Endodermal cell (in vitro differentiated cells): ENCODE measurements around the gene CD52. TPM values are rescaled to one million over a fixed set of nuclear protein-coding genes. Genes with fewer than 3 reads are reported as not detected.

Experiments
- DNase-seq: peaks from one replicate; pipeline ENCODE4 v3.0.0-alpha.2; 2017
- H3K27ac ChIP-seq: 2 replicates; pipeline ENCODE4 v1.5.1; 2013; ENCODE audit warnings: mild to moderate bottlenecking, low read depth, low read length, moderate library complexity
- H3K27me3 ChIP-seq: 2 replicates; pipeline ENCODE4 v1.6.1; 2013; ENCODE audit warnings: mild to moderate bottlenecking, low read length, moderate library complexity; ENCODE audit not compliant: insufficient read depth, control insufficient read depth, poor library complexity, severe bottlenecking
- H3K36me3 ChIP-seq: 2 replicates; pipeline ENCODE4 v1.7.0; 2013; ENCODE audit warnings: mild to moderate bottlenecking, low read length, moderate library complexity; ENCODE audit not compliant: control insufficient read depth, insufficient read depth
- H3K4me1 ChIP-seq: one replicate; pipeline ENCODE4 v1.7.0; 2013; ENCODE audit warnings: low read length; ENCODE audit not compliant: control insufficient read depth, insufficient read depth
- H3K4me3 ChIP-seq: 2 replicates; pipeline ENCODE4 v1.5.1; 2013; ENCODE audit warnings: mild to moderate bottlenecking, low read length, moderate library complexity
- H3K9ac ChIP-seq: 2 replicates; pipeline ENCODE4 v1.6.1; 2013; ENCODE audit warnings: mild to moderate bottlenecking, low read length, moderate library complexity; ENCODE audit not compliant: poor library complexity, severe bottlenecking; ENCODE audit errors: extremely low read depth
- H3K9me3 ChIP-seq: 2 replicates; pipeline ENCODE4 v1.6.1; 2013; ENCODE audit warnings: mild to moderate bottlenecking, low read length, moderate library complexity; ENCODE audit not compliant: control insufficient read depth
- H3K27ac Mint-ChIP-seq: 2 replicates; pipeline ENCODE4 v1.8.0; 2020; ENCODE audit warnings: mixed read lengths
- H3K27me3 Mint-ChIP-seq: 2 replicates; pipeline ENCODE4 v1.8.0; 2021; ENCODE audit warnings: mild to moderate bottlenecking, mixed read lengths; ENCODE audit not compliant: insufficient read depth
- H3K36me3 Mint-ChIP-seq: 2 replicates; pipeline ENCODE4 v1.8.0; 2020; ENCODE audit warnings: low read depth, mixed read lengths
- H3K4me1 Mint-ChIP-seq: 2 replicates; pipeline ENCODE4 v1.8.0; 2020; ENCODE audit warnings: mixed read lengths
- H3K4me3 Mint-ChIP-seq: 2 replicates; pipeline ENCODE4 v1.8.0; 2020; ENCODE audit warnings: mild to moderate bottlenecking, moderate library complexity, mixed read lengths
- H3K9me3 Mint-ChIP-seq: 2 replicates; pipeline ENCODE4 v1.8.0; 2020; ENCODE audit warnings: mild to moderate bottlenecking, mixed read lengths
- WGBS, 2 experiments: methylation state at CpG; one replicate each; pipeline versions ENCODE4 v1.1.5 to v1.1.7; 2013; ENCODE audit warnings: missing lambda C conversion rate in 2 of 2, mixed read lengths in 1 of 2; ENCODE audit not compliant: insufficient coverage in 1 of 2, insufficient read length in 1 of 2; 5-methylcytosine and 5-hydroxymethylcytosine counted together
- total RNA-seq, 2 donors: library from RNA; stranded (reverse); fragmentation: NEBNext Ultra II Directional in 1 of 2; extraction: Animal tissue kit (Norgen Biotek cat#: 25700) in 1 of 2; gene quantifications; 2 replicates in 1 of 2; 3 replicates in 1 of 2; pipeline ENCODE4 v1.2.1, GENCODE V29; 2021
- TF ChIP-seq, protein P1 (sequence below): fragments of 200-600 bp; sonication (generic); conservative IDR thresholded peaks from 2 replicates; pipeline ENCODE4 v1.5.0; 2021; ENCODE audit warnings: antibody characterized with exemption, mild to moderate bottlenecking

Gene CD52
- total RNA-seq, 2 donors from 2014 or later: 3.7 to 4.4 TPM

DNA sequence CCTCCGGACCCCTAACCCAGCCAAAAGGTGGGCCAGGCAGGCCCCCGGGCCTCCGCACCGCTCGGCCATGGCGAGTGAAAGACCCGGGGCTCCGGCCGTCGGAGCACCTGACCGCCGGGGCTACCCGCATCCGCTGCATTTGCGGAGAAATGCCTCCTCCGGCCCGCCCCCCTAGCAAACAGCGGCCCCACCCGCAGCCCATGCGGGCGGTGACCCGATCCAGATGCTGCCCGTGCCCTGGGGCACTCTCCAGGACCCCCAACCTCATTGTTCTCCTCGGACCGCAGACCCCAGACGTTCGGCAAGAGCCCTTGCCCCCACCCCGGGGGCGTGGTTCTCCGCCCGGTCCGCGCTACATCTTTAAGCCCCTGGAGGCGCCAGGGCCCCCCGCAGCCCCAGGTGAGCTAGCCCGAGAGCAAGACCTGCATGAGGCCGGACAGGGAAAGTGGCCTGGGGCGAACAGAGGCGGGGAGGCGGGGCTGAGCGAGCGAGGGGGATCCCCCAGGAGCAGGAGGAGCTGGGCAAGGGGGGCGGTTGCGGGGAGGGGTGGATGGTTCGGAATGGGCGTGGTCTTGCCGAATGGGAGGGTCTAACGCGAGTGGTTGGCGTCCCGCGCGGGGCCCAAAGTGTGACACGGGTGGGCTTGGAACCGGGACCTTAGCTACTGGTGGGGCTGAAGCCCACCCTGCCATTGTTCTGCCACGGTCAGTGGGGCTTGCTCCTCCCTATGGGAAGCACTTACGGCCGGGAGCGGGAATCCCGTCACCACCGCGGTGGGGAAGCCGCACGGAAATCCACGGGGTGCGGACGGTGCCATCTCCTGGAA is 42.4 kb downstream of the CD52 start:
- no peaks in the 10 kb centered on the region for H3K9me3 ChIP-seq
- peaks cover 73% of the 10 kb centered on the region for H3K27me3 Mint-ChIP-seq
- H3K4me1 Mint-ChIP-seq: peaks cover 17% of the 10 kb centered on the region
- H3K27me3 ChIP-seq: peaks cover 44% of the 10 kb centered on the region
- no peaks in the 10 kb centered on the region for H3K36me3 ChIP-seq
- H3K4me1 ChIP-seq: peaks cover 4% of the 10 kb centered on the region
- no peak overlapping the region for H3K9ac ChIP-seq
- peak overlapping the region; percentile 67 for H3K4me3 ChIP-seq
- H3K36me3 Mint-ChIP-seq: no peaks in the 10 kb centered on the region
- WGBS, 2 experiments: 15 to 18% methylated on average over 29 to 67 of the region's 67 CpGs
- TF ChIP-seq, protein P1, sequence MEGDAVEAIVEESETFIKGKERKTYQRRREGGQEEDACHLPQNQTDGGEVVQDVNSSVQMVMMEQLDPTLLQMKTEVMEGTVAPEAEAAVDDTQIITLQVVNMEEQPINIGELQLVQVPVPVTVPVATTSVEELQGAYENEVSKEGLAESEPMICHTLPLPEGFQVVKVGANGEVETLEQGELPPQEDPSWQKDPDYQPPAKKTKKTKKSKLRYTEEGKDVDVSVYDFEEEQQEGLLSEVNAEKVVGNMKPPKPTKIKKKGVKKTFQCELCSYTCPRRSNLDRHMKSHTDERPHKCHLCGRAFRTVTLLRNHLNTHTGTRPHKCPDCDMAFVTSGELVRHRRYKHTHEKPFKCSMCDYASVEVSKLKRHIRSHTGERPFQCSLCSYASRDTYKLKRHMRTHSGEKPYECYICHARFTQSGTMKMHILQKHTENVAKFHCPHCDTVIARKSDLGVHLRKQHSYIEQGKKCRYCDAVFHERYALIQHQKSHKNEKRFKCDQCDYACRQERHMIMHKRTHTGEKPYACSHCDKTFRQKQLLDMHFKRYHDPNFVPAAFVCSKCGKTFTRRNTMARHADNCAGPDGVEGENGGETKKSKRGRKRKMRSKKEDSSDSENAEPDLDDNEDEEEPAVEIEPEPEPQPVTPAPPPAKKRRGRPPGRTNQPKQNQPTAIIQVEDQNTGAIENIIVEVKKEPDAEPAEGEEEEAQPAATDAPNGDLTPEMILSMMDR: no peak
- peak overlapping the region; percentile 62 for H3K4me3 Mint-ChIP-seq
- no peak overlapping the region for H3K27ac ChIP-seq
- no peaks in the 10 kb centered on the region for H3K9me3 Mint-ChIP-seq
- no peak overlapping the region for H3K27ac Mint-ChIP-seq
- peak; percentile 88 for DNase-seq

DNA sequence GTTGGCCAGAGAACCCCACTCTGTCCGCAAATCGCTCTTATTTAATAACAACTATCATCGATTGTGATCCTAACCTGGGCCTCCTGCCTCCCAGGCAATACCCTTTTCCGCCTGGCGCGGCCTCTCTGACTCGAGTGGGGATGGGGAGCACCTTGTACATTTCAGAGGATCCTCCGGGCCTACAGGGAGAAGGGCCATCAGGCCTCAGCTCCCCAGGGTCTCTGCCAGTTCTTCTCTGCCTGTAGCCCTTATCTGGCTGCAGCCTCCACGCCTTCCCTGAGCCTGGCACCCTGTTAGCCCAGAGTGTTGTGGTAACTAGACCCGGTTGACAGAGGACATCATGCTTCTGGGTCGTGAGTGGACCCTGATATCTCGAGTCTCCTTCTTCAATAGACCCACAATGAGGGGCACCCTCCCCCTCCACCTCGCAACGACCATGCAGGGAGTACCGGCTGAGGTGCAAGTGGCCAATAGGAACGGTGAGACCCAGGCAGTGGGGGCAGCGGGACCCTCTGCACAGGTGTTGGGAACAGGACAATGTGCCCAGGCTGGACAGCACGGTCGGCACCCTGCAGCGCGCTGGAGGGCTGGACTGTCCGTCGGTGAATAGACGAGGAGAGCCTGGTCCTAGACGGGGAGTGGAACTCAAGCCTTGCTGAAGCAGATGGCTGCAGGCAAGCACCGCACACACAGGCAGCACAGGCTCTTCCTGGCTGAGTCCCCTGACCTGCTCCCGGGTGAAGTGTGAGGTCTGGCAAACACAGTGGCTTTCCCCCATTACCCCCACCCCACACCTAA is 43.2 kb downstream of the CD52 start:
- no peaks in the 10 kb centered on the region for H3K36me3 ChIP-seq
- H3K9me3 ChIP-seq: no peaks in the 10 kb centered on the region
- H3K27ac ChIP-seq: no peak overlapping the region
- peak overlapping the region; percentile 62 for H3K4me3 Mint-ChIP-seq
- H3K4me1 Mint-ChIP-seq: peaks cover 17% of the 10 kb centered on the region
- H3K27me3 Mint-ChIP-seq: peaks cover 76% of the 10 kb centered on the region
- no peaks in the 10 kb centered on the region for H3K9me3 Mint-ChIP-seq
- peaks cover 4% of the 10 kb centered on the region for H3K4me1 ChIP-seq
- 83 to 84% methylated on average over 24 to 27 of the region's 27 CpGs for WGBS, 2 experiments
- no peak overlapping the region for H3K9ac ChIP-seq
- H3K4me3 ChIP-seq: peak overlapping the region; percentile 67
- no peaks in the 10 kb centered on the region for H3K36me3 Mint-ChIP-seq
- TF ChIP-seq, protein P1: no peak
- no peak for DNase-seq
- H3K27me3 ChIP-seq: peaks cover 44% of the 10 kb centered on the region
- H3K27ac Mint-ChIP-seq: no peak overlapping the region

DNA sequence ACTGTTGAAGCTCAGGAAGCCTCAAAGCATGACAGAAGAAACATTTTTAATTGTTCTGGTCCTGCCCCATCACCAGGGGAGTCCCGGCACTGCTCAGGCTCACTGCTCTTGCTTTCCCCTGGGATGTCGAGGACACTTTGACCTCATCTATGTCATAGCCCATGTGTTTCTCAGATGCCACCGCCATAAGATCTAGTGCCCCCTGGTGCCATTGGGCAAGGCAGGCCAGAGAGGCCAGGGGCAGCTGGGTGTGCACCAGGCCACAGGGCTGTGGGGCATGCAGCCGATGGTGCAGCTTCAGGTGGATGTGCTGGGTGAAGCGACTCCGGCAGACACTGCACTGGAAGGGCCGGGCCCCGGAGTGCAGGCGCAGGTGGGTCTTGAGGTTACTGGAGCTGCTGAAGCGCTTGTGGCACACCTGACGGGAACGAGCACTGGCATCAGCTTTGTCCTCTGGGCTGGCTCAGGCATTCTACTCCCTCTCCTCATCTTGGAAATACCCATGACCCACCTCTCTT is 43.9 kb downstream of the CD52 start:
- Mint-ChIP-seq H3K36me3 (no peaks in the 10 kb centered on the region), H3K27me3 (peaks cover 80% of the 10 kb centered on the region), H3K9me3 (no peaks in the 10 kb centered on the region), H3K4me3 (no peak overlapping the region), H3K27ac (no peak overlapping the region), H3K4me1 (peaks cover 17% of the 10 kb centered on the region)
- Histone ChIP-seq H3K36me3 (no peaks in the 10 kb centered on the region), H3K4me1 (peaks cover 4% of the 10 kb centered on the region), H3K9me3 (no peaks in the 10 kb centered on the region), H3K27me3 (peaks cover 44% of the 10 kb centered on the region), H3K9ac (no peak overlapping the region), H3K4me3 (no peak overlapping the region), H3K27ac (no peak overlapping the region)
- no peak for DNase-seq
- 89 to 96% methylated on average over 10 to 12 of the region's 12 CpGs for WGBS, 2 experiments
- TF ChIP-seq, protein P1: no peak
